HCT116 (cell line): Measurements from ENCODE around the gene GMDS.

Source experiments
- CTCF ChIP-seq, 3 experiments: fragments of 200-600 bp in 1 of 3; sonication (generic) in 1 of 3; IDR thresholded peaks in 2 of 3; conservative IDR thresholded peaks in 1 of 3; 2 replicates each; pipeline ENCODE4 v1.5.1; 2012 to 2017; ENCODE audit warnings: low read depth in 2 of 3, low read length in 2 of 3, antibody characterized with exemption in 1 of 3, borderline replicate concordance in 1 of 3, control low read depth in 1 of 3, mild to moderate bottlenecking in 1 of 3, mixed read lengths in 1 of 3, mixed run types in 1 of 3, moderate library complexity in 1 of 3; ENCODE audit not compliant: insufficient read depth in 1 of 3
- EGR1 ChIP-seq: IDR thresholded peaks from 2 replicates; pipeline ENCODE4 v1.6.1; 2012; ENCODE audit warnings: low read depth
- EZH2 ChIP-seq: fragments of 200-600 bp; sonication (generic); IDR thresholded peaks from 2 replicates; pipeline ENCODE4 v1.6.1; 2017; ENCODE audit warnings: antibody characterized with exemption, mixed run types
- EZH2phosphoT487 ChIP-seq: fragments of 200-600 bp; IDR thresholded peaks from 2 replicates; pipeline ENCODE4 v1.6.1; 2018; ENCODE audit warnings: antibody characterized with exemption, borderline replicate concordance
- MAX ChIP-seq: IDR thresholded peaks from 2 replicates; pipeline ENCODE4 v1.6.1; 2012
- POLR2AphosphoS5 ChIP-seq: IDR thresholded peaks from 2 replicates; pipeline ENCODE4 v1.6.1; 2011; ENCODE audit warnings: mild to moderate bottlenecking, low read depth, low read length, moderate library complexity
- RAD21 ChIP-seq: IDR thresholded peaks from 2 replicates; pipeline ENCODE4 v1.6.1; 2012; ENCODE audit warnings: low read depth, mild to moderate bottlenecking
- REST ChIP-seq: IDR thresholded peaks from 2 replicates; pipeline ENCODE4 v1.6.1; 2012; ENCODE audit warnings: low read depth
- SRF ChIP-seq: IDR thresholded peaks from 2 replicates; pipeline ENCODE4 v1.6.1; 2012; ENCODE audit warnings: low read depth

- no peak for TF ChIP-seq CTCF (IDR thresholded peaks at IDR 0.05 in 2 of 3, conservative IDR thresholded peaks at IDR 0.05 in 1 of 3; ENCODE audit: borderline replicate concordance in 1 of 3, insufficient read depth in 1 of 3, low read depth in 2 of 3, low read length in 2 of 3)
- no peak for TF ChIP-seq REST
- no peak for TF ChIP-seq SRF
- no peak for TF ChIP-seq POLR2AphosphoS5
- no peak for TF ChIP-seq EZH2
- TF ChIP-seq RAD21: no peak
- no peak for TF ChIP-seq EGR1
- TF ChIP-seq MAX: no peak
- no peak for TF ChIP-seq EZH2phosphoT487
Measured at GRCh38 chr6:1825277-1825676, 420.1 kb downstream of the GMDS start.
